CD4-positive, CD25-positive, alpha-beta regulatory T cell (primary cell): ENCODE data around the gene TDRD9. TPM values are rescaled to one million over a fixed set of nuclear protein-coding genes. Genes with fewer than 3 reads are reported as not detected.
A peak's percentile ranks its signal among the peaks of the same experiment; 100 is the strongest.

Source experiments
- ATAC-seq, 2 donors: fragments of 150-1000 bp; cut with Tn5 transposase; one replicate each; pipeline ENCODE4 v1.10.0; 2021; ENCODE audit warnings: low read depth in 2 of 2, moderate number of reproducible peaks in 2 of 2, moderate library complexity in 1 of 2
- DNase-seq, 3 donors: peaks; one replicate each; pipeline versions ENCODE4 v3.0.0 to v3.0.0-alpha.2; 2012 to 2022; ENCODE audit warnings: mixed read lengths in 1 of 3
- H3K27ac ChIP-seq: one replicate; pipeline ENCODE4 v1.7.0; 2013; ENCODE audit warnings: mild to moderate bottlenecking, low read length; ENCODE audit not compliant: insufficient read depth, poor library complexity, severe bottlenecking
- H3K27me3 ChIP-seq: one replicate; pipeline ENCODE4 v1.7.0; 2013; ENCODE audit warnings: low read length; ENCODE audit not compliant: control insufficient read depth, insufficient read depth
- H3K36me3 ChIP-seq: one replicate; pipeline ENCODE4 v1.7.0; 2013; ENCODE audit warnings: mild to moderate bottlenecking, low read length, moderate library complexity; ENCODE audit not compliant: control insufficient read depth, insufficient read depth
- H3K4me1 ChIP-seq: 2 replicates; pipeline ENCODE4 v1.7.0; 2013; ENCODE audit warnings: mild to moderate bottlenecking, low read length; ENCODE audit not compliant: insufficient read depth, control insufficient read depth, poor library complexity, severe bottlenecking
- H3K4me3 ChIP-seq: one replicate; pipeline ENCODE4 v1.7.0; 2013; ENCODE audit warnings: low read depth, mild to moderate bottlenecking, low read length, moderate library complexity
- H3K9me3 ChIP-seq, 2 experiments: 1 replicate in 1 of 2; 2 replicates in 1 of 2; pipeline ENCODE4 v1.7.0; 2013; ENCODE audit warnings: low read length in 2 of 2, mild to moderate bottlenecking in 1 of 2, moderate library complexity in 1 of 2; ENCODE audit not compliant: control insufficient read depth in 2 of 2
- H3K27ac Mint-ChIP-seq, 3 donors: one replicate each; pipeline ENCODE4 v1.8.0; 2020 to 2022; ENCODE audit warnings: mild to moderate bottlenecking in 3 of 3, mixed read lengths in 3 of 3, moderate library complexity in 2 of 3
- H3K27me3 Mint-ChIP-seq: one replicate; pipeline ENCODE4 v1.8.0; 2022; ENCODE audit warnings: mild to moderate bottlenecking, mixed read lengths
- H3K36me3 Mint-ChIP-seq: one replicate; pipeline ENCODE4 v1.8.0; 2020; ENCODE audit warnings: mixed read lengths
- H3K4me1 Mint-ChIP-seq, 4 donors: one replicate each; pipeline ENCODE4 v1.8.0; 2020 to 2022; ENCODE audit warnings: mixed read lengths in 4 of 4, mild to moderate bottlenecking in 1 of 4
- H3K4me3 Mint-ChIP-seq, 4 donors: one replicate each; pipeline ENCODE4 v1.8.0; 2020 to 2022; ENCODE audit warnings: mild to moderate bottlenecking in 4 of 4, mixed read lengths in 4 of 4, moderate library complexity in 3 of 4
- H3K9me3 Mint-ChIP-seq, 7 donors: one replicate each; pipeline ENCODE4 v1.8.0; 2020 to 2022; ENCODE audit warnings: mixed read lengths in 7 of 7, mild to moderate bottlenecking in 3 of 7, moderate library complexity in 2 of 7
- polyA plus RNA-seq, 4 donors: library from polyadenylated mRNA; unstranded; fragments of 300-500 nt; fragmentation: Illumina TruSeq; gene quantifications; one replicate each; pipeline ENCODE4 v1.2.3, GENCODE V29; 2021
- total RNA-seq: library from RNA; stranded (reverse); gene quantifications from one replicate; pipeline ENCODE4 v1.2.3, GENCODE V29; 2022

The TDRD9 gene
- total and polyA plus RNA-seq, 5 donors from 2014 or later, result 0.11 to 0.37 (median 0.14) TPM; not detected in 2

DNA sequence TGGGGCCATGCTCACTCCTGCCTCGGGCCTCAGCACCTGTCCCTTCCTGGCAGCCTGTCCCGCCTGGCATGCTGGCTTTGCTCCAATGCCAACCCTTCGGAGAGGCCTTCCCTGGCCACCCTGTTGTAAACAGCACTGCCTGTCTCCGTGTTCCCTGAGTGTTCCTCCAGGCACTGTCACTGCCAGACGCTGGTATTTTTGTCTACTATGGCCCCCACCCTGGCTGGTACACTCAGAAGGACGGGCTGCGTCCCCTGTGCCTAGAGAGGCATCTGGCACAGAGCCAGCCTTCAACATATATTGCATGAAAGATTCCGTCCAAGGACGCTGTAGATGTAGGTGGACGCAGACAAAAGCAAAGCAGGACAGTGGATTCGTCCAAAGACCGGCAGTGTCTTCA lies 154.6 kb downstream of the TDRD9 start:
- Histone ChIP-seq H3K4me1 (peaks cover 11% of the 10 kb centered on the region), H3K36me3 (no peaks in the 10 kb centered on the region), H3K27me3 (no peaks in the 10 kb centered on the region), H3K4me3 (no peak overlapping the region), H3K9me3 (no peaks in the 10 kb centered on the region), H3K27ac (no peak overlapping the region)
- DNase-seq (no peak), ATAC-seq (no peak)
- H3K4me3 Mint-ChIP-seq, result no peak overlapping the region
- peaks cover 0 to 2% (median 0%) of the 10 kb centered on the region in 7 donors for H3K9me3 Mint-ChIP-seq
- H3K36me3 Mint-ChIP-seq, result no peaks in the 10 kb centered on the region
- H3K27ac Mint-ChIP-seq, result no peak overlapping the region
- peaks cover 4% of the 10 kb centered on the region for H3K27me3 Mint-ChIP-seq
- H3K4me1 Mint-ChIP-seq, result peaks cover 2 to 20% (median 8%) of the 10 kb centered on the region in 4 donors

DNA sequence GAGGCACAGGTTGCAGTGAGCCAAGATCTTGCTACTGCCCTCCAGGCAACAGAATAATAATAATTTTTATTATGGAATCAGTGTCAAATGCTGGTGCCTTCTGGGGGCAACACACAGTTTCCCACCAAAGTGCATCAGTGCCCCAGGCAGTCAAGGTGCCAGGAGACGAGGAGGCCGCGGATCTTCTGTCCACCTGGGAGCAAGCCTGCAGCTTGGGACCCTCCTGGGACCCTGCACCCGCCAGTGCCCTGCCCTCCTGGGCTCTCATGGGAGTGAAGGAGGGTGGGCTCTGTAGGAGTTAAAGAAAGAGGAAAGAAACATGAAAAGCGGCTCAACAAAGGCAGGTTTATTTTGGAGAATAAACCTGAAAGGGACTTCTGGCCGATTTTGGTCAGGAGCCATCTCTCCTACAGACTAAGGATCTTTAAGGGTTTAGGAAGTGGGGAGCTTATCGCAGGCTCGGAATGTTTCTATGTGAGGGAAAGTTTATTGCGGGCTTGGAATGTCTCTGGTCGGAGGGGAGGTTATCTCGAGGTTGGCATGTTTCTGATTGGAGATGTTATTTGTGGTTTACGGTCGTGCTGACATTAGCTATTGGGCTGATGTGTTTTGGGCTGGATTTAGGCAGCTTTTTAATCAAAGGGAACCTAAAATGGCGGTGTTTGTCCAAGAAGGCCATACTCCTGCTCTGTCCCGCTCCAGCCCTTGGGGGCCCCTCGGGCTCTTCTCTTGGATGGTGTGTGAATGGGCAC lies 156.2 kb downstream of the TDRD9 start:
- Mint-ChIP-seq H3K27ac (no peak overlapping the region), H3K36me3 (no peaks in the 10 kb centered on the region), H3K9me3 (peaks cover 0 to 2% (median 0%) of the 10 kb centered on the region in 7 donors), H3K4me3 (peak overlapping the region in 1 of 4 donors; percentile 29), H3K27me3 (peaks cover 4% of the 10 kb centered on the region), H3K4me1 (peaks cover 0 to 7% (median 0%) of the 10 kb centered on the region in 4 donors)
- DNase-seq (no peak), ATAC-seq (no peak)
- Histone ChIP-seq H3K4me1 (peaks cover 5% of the 10 kb centered on the region), H3K27ac (no peak overlapping the region), H3K27me3 (no peaks in the 10 kb centered on the region), H3K9me3 (no peaks in the 10 kb centered on the region), H3K4me3 (no peak overlapping the region), H3K36me3 (no peaks in the 10 kb centered on the region)

DNA sequence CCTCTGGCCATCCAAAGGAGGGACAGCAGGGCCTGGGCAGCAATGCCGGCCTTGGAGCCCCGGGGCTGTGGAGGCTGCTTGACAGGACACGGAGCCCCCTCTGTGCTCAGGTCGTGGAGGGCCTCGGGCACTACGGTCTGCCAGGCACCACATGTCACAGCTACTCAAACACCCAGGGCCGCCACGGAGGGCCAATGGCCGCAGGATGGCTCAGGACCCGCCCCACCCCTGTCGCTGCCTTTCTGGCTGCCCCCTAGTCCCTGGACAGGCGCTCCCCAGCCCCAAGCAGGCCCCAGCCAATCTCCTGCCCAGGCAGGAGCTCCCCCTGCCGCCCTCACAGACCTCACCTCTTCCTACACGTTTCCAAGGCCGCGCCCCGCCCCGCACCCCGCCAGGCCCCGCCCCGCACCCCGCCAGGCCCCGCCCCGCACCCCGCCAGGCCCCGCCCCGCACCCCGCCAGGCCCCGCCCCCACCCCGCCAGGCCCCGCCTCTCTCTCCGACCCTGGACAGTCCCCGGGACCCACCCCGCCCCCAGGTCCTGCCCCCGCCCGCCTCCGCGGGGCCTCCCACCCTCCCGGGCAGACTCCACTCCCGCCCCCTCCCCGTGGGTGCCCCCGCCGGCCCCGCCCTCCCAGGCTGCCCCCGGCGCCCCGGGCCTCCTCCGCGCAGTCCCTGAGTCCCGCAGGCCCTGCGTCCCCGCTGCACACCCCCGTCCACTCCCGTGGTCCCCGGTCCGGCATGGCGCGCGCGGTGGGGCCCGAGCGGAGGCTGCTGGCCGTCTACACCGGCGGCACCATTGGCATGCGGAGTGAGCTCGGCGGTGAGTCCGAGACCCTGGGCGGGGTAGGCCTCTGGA lies 157.0 kb downstream of the TDRD9 start, which contains the start of gene ASPG:
Gene ASPG (plus strand): TSS at position 669 of the 857 bp plus-strand sequence. CDS start 71 bp downstream, at position 740.
- Histone ChIP-seq H3K9me3 (no peaks in the 10 kb centered on the region), H3K36me3 (no peaks in the 10 kb centered on the region), H3K27ac (no peak within 1 kb of the TSS), H3K4me1 (peaks cover 5% of the 10 kb centered on the region), H3K27me3 (no peaks in the 10 kb centered on the region), H3K4me3 (no peak within 1 kb of the TSS)
- Mint-ChIP-seq H3K27ac (no peak within 1 kb of the TSS), H3K27me3 (peaks cover 4% of the 10 kb centered on the region), H3K9me3 (peaks cover 0 to 2% (median 0%) of the 10 kb centered on the region in 7 donors), H3K4me3 (peak within 1 kb of the TSS in 2 of 4 donors; percentile 26 to 29), H3K36me3 (no peaks in the 10 kb centered on the region), H3K4me1 (peaks cover 0 to 7% (median 0%) of the 10 kb centered on the region in 4 donors)
- ATAC-seq (peak; percentile 26 to 33), DNase-seq (peak in 1 of 3 donors; percentile 27)

DNA sequence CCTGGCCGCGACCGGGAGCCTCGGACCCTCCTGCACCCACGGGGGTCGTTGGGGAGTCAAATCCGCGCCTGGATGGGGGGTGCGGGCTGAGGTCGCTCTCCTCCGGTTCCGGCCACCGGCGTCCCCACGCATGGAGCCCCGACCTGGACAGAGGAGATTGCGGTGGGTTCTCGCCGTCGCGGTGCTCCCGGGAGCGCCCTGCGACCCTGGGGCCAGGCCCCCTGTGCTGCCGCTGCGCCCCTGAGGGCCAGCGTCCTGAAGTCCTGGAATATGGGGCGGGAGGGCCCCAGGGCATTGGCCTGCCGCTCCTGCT lies 157.6 kb downstream of the TDRD9 start:
- Histone ChIP-seq H3K9me3 (no peaks in the 10 kb centered on the region), H3K36me3 (no peaks in the 10 kb centered on the region), H3K4me3 (no peak overlapping the region), H3K4me1 (peaks cover 5% of the 10 kb centered on the region), H3K27me3 (no peaks in the 10 kb centered on the region), H3K27ac (no peak overlapping the region)
- peaks cover 0 to 7% (median 0%) of the 10 kb centered on the region in 4 donors for H3K4me1 Mint-ChIP-seq
- H3K36me3 Mint-ChIP-seq, result no peaks in the 10 kb centered on the region
- DNase-seq (no peak), ATAC-seq (no peak)
- H3K4me3 Mint-ChIP-seq, result no peak overlapping the region
- H3K9me3 Mint-ChIP-seq, result peaks cover 0 to 2% (median 0%) of the 10 kb centered on the region in 7 donors
- peaks cover 4% of the 10 kb centered on the region for H3K27me3 Mint-ChIP-seq
- H3K27ac Mint-ChIP-seq, result no peak overlapping the region

DNA sequence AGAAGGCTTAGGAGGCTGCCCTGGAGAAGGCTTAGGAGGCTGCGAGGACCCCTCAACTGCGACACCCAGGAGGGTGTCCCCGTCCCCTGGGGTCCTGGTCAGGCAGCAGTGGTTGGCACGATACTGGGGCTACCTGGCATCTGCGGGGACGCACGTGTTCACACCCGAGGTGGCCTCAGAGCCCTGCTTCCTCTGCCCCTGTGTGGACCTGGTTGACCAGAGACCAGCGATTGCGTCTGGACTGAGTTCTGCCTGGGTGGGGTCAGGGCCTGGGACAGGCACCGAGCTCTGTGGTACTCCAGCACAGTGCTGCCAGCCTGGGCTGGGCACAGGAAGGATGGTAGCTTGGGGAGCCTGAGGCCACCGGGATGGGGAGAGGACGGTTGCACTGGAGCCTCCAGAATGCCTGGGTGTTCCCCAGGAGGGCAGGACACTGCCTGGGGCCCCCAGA lies 158.0 kb downstream of the TDRD9 start:
- ATAC-seq (no peak), DNase-seq (no peak)
- Histone ChIP-seq H3K27ac (no peak overlapping the region), H3K9me3 (no peaks in the 10 kb centered on the region), H3K36me3 (no peaks in the 10 kb centered on the region), H3K4me1 (peaks cover 5% of the 10 kb centered on the region), H3K4me3 (no peak overlapping the region), H3K27me3 (no peaks in the 10 kb centered on the region)
- Mint-ChIP-seq H3K4me1 (peaks cover 0 to 7% (median 0%) of the 10 kb centered on the region in 4 donors), H3K9me3 (peaks cover 0 to 2% (median 0%) of the 10 kb centered on the region in 7 donors), H3K36me3 (no peaks in the 10 kb centered on the region), H3K27ac (no peak overlapping the region), H3K4me3 (peak overlapping the region in 1 of 4 donors; percentile 26), H3K27me3 (peaks cover 4% of the 10 kb centered on the region)

DNA sequence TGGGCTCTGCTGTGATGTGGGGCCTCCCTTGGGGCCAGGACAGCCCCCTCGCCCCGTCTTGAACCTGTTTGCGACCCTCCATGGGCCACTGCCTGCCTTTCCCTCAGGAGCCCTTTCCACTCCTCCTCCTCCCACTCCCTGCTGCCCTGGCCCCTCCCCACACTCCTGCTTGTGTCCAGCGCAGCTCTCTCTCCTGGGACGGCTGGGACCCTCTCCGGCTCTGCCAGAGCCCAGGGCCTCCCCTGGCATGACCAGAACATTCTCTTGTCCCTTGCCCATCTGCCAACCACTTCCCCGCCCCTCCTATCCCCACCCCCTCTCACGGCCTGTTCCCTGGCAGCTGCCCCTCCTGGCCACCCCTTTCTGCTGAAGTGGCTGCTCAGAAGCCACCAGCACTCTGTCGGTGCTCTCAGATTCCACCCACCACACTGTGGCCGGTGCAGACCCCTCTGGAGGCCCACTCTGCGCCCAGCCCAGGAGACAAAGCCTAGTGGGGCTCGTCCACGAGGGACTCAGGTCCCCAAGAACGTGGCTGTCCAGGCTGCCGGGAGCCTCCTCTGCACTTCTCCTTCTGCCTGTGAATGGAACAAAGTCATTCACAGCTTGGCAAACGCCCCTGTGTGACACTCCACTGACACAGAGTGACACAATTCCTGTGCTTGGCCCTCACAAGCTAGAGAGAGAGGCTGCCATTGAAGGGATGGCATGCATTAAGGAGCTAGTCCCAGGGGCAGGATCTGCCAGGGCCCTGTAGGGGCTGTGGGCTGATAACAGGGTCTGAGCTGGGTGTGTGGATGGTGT lies 158.6 kb downstream of the TDRD9 start:
- Mint-ChIP-seq H3K9me3 (peaks cover 0 to 2% (median 0%) of the 10 kb centered on the region in 7 donors), H3K27me3 (peaks cover 4% of the 10 kb centered on the region), H3K27ac (no peak overlapping the region), H3K36me3 (no peaks in the 10 kb centered on the region), H3K4me3 (peak overlapping the region in 2 of 4 donors; percentile 38 to 57), H3K4me1 (peaks cover 0 to 7% (median 0%) of the 10 kb centered on the region in 4 donors)
- no peak for ATAC-seq
- H3K36me3 ChIP-seq, result no peaks in the 10 kb centered on the region
- no peak overlapping the region for H3K4me3 ChIP-seq
- no peak overlapping the region for H3K27ac ChIP-seq
- H3K9me3 ChIP-seq, result no peaks in the 10 kb centered on the region
- no peaks in the 10 kb centered on the region for H3K27me3 ChIP-seq
- peaks cover 5% of the 10 kb centered on the region for H3K4me1 ChIP-seq
- DNase-seq, result no peak

DNA sequence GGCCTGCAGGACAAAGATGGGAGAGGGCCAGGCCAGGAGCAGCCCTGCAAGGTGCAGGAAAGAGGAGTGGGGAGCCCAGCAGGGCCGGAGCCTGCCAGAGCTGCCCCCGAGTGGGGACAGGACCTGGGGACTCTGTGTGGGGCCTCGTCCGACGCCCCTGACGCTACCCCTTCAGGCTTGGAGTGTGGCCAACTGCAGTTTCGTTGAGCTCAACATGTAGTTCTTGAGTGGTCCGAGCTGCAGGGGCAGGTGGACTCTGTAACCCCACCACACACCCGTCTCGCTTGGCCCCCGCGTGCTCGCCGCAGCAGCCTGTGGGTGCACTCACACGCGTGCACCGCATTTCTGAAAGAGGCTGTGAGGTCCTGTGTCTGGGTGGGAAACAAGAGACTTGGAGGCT lies 159.2 kb downstream of the TDRD9 start:
- no peak overlapping the region for H3K27ac ChIP-seq
- Mint-ChIP-seq H3K4me3 (no peak overlapping the region), H3K36me3 (no peaks in the 10 kb centered on the region), H3K4me1 (peaks cover 0 to 7% (median 0%) of the 10 kb centered on the region in 4 donors), H3K27ac (no peak overlapping the region), H3K27me3 (peaks cover 4% of the 10 kb centered on the region), H3K9me3 (peaks cover 0 to 2% (median 0%) of the 10 kb centered on the region in 7 donors)
- H3K9me3 ChIP-seq, result no peaks in the 10 kb centered on the region
- no peak overlapping the region for H3K4me3 ChIP-seq
- H3K4me1 ChIP-seq, result peaks cover 5% of the 10 kb centered on the region
- DNase-seq, result no peak
- H3K36me3 ChIP-seq, result no peaks in the 10 kb centered on the region
- no peaks in the 10 kb centered on the region for H3K27me3 ChIP-seq
- ATAC-seq, result no peak
